HCT116 (cell line): ENCODE measurements around the gene CFAP221.

Experiments used
- EZH2 ChIP-seq: fragments of 200-600 bp; sonication (generic); IDR thresholded peaks from 2 replicates; pipeline ENCODE4 v1.6.1; 2017; ENCODE audit warnings: antibody characterized with exemption, mixed run types
- JUND ChIP-seq: IDR thresholded peaks from 2 replicates; pipeline ENCODE4 v1.6.1; 2012
- MAX ChIP-seq: IDR thresholded peaks from 2 replicates; pipeline ENCODE4 v1.6.1; 2012
- POLR2A ChIP-seq: IDR thresholded peaks from 2 replicates; pipeline ENCODE4 v1.7.0; 2011; ENCODE audit warnings: borderline replicate concordance; ENCODE audit not compliant: insufficient read depth, insufficient read length; ENCODE audit errors: extremely low read depth
- SIN3A ChIP-seq: IDR thresholded peaks from 2 replicates; pipeline ENCODE4 v1.6.1; 2012; ENCODE audit warnings: low read depth
- TF ChIP-seq, protein P1 (sequence below), 3 experiments: fragments of 200-600 bp in 1 of 3; sonication (generic) in 1 of 3; IDR thresholded peaks in 2 of 3; conservative IDR thresholded peaks in 1 of 3; 2 replicates each; pipeline ENCODE4 v1.5.1; 2012 to 2017; ENCODE audit warnings: low read depth in 2 of 3, low read length in 2 of 3, antibody characterized with exemption in 1 of 3, borderline replicate concordance in 1 of 3, control low read depth in 1 of 3, mild to moderate bottlenecking in 1 of 3, mixed read lengths in 1 of 3, mixed run types in 1 of 3, moderate library complexity in 1 of 3; ENCODE audit not compliant: insufficient read depth in 1 of 3

DNA sequence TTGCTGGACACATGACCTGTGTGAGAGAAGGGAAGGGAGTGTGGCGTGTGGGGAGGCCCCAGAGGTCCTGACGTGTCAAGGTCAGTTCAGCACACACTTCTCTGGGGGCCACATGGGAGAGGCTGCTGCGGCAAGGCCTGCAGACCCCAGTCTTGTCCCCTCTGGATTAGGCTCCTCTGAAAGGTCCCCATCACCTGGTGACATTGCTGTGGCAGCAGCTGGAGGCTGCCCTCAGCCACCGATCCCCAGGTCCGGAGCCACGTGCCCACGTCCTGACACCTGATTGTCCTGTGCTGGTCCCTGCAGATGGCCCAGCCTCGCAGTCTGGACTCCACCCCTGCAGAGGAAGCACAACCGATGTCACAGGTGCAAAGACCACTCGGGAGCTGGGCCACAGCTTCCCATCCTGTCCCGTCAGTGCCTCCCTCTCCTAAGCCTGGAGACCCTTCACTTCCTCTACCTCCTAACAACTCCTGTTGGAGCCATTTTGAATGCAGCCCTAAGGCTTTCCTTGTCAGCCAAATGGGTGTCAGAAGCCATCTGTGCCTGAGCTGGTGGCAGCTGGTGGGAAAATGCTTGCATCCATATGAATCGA, 147.5 kb downstream of the CFAP221 start:
- TF ChIP-seq, protein P1, sequence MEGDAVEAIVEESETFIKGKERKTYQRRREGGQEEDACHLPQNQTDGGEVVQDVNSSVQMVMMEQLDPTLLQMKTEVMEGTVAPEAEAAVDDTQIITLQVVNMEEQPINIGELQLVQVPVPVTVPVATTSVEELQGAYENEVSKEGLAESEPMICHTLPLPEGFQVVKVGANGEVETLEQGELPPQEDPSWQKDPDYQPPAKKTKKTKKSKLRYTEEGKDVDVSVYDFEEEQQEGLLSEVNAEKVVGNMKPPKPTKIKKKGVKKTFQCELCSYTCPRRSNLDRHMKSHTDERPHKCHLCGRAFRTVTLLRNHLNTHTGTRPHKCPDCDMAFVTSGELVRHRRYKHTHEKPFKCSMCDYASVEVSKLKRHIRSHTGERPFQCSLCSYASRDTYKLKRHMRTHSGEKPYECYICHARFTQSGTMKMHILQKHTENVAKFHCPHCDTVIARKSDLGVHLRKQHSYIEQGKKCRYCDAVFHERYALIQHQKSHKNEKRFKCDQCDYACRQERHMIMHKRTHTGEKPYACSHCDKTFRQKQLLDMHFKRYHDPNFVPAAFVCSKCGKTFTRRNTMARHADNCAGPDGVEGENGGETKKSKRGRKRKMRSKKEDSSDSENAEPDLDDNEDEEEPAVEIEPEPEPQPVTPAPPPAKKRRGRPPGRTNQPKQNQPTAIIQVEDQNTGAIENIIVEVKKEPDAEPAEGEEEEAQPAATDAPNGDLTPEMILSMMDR (IDR thresholded peaks at IDR 0.05 in 2 of 3, conservative IDR thresholded peaks at IDR 0.05 in 1 of 3; ENCODE audit: borderline replicate concordance in 1 of 3, insufficient read depth in 1 of 3, low read depth in 2 of 3, low read length in 2 of 3) = no peak
- TF ChIP-seq JUND (no peak), POLR2A (no peak), EZH2 (no peak), SIN3A (no peak), MAX (no peak)
